K562 (cell line): ENCODE data around the gene RAB6B.

ENCODE experiments used
- CTCF ChIP-seq, 3 experiments: IDR thresholded peaks in 2 of 3; conservative IDR thresholded peaks in 1 of 3; 2 replicates each; pipeline ENCODE4 v1.5.1; 2011 to 2012; ENCODE audit warnings: low read length in 3 of 3, mild to moderate bottlenecking in 3 of 3, control low read depth in 2 of 3, improper control_type of control experiment in 1 of 3, inconsistent platforms in 1 of 3, low read depth in 1 of 3, mixed read lengths in 1 of 3, moderate library complexity in 1 of 3; ENCODE audit not compliant: insufficient read depth in 2 of 3
- E2F4 ChIP-seq: sonication (generic); formaldehyde crosslinking; IDR thresholded peaks from 2 replicates; pipeline ENCODE4 v1.8.0; 2022; ENCODE audit warnings: mild to moderate bottlenecking, low read depth, missing genetic modification reagents
- ETV5 ChIP-seq: sonication (generic); formaldehyde crosslinking; IDR thresholded peaks from 2 replicates; pipeline ENCODE4 v1.4.0; 2020; ENCODE audit warnings: low read depth, mild to moderate bottlenecking, missing genetic modification reagents
- EZH2 ChIP-seq: IDR thresholded peaks from 2 replicates; pipeline ENCODE4 v1.6.1; 2012; ENCODE audit warnings: low read depth, mild to moderate bottlenecking, inconsistent platforms, low read length, borderline replicate concordance
- FOSL1 ChIP-seq: fragments of 200-800 bp; sonication (Bioruptor generic); conservative IDR thresholded peaks from 2 replicates; pipeline ENCODE4 v1.6.1; 2016; ENCODE audit warnings: missing genetic modification characterization, missing compliant biosample characterization
- FOXJ3 ChIP-seq: sonication (generic); formaldehyde crosslinking; IDR thresholded peaks from 2 replicates; pipeline ENCODE4 v1.4.0; 2020; ENCODE audit warnings: mild to moderate bottlenecking, missing genetic modification reagents
- MAFK ChIP-seq: IDR thresholded peaks from 2 replicates; pipeline ENCODE4 v1.6.1; 2011; ENCODE audit warnings: low read length, improper control_type of control experiment
- PHF21A ChIP-seq: fragments of 450-650 bp; IDR thresholded peaks from 2 replicates; pipeline ENCODE4 v1.6.1; 2017; ENCODE audit warnings: low read depth, borderline replicate concordance
- POLR2AphosphoS5 ChIP-seq: IDR thresholded peaks from 2 replicates; pipeline ENCODE4 v1.6.1; 2011; ENCODE audit warnings: mild to moderate bottlenecking, low read depth, low read length, moderate library complexity; ENCODE audit not compliant: control insufficient read depth, insufficient read depth
- POLR2B ChIP-seq: fragments of 450-650 bp; IDR thresholded peaks from 2 replicates; pipeline ENCODE4 v1.6.1; 2018; ENCODE audit warnings: low read depth; ENCODE audit not compliant: partially characterized antibody
- RAD51 ChIP-seq: fragments of 450-650 bp; IDR thresholded peaks from 2 replicates; pipeline ENCODE4 v1.7.1; 2016; ENCODE audit warnings: low read depth, mild to moderate bottlenecking, borderline replicate concordance
- XRCC3 ChIP-seq: fragments of 450-650 bp; IDR thresholded peaks from 2 replicates; pipeline ENCODE4 v1.6.1; 2017; ENCODE audit warnings: mild to moderate bottlenecking, moderate library complexity

GRCh38 chr3:133921592-133921991, 25.9 kb upstream of the RAB6B start:
- TF ChIP-seq ETV5 (CRISPR knock-in tag), result no peak
- TF ChIP-seq MAFK, result no peak
- no peak for TF ChIP-seq POLR2AphosphoS5
- no peak for TF ChIP-seq XRCC3
- no peak for TF ChIP-seq E2F4 (CRISPR knock-in tag)
- no peak for TF ChIP-seq CTCF (IDR thresholded peaks at IDR 0.05 in 2 of 3, conservative IDR thresholded peaks at IDR 0.05 in 1 of 3; ENCODE audit: insufficient read depth in 2 of 3, low read depth in 1 of 3, low read length in 3 of 3)
- no peak for TF ChIP-seq POLR2B
- no peak for TF ChIP-seq FOSL1 (tag)
- no peak for TF ChIP-seq PHF21A
- TF ChIP-seq RAD51, result no peak
- TF ChIP-seq FOXJ3 (CRISPR knock-in tag), result no peak
- TF ChIP-seq EZH2, result no peak
